ENCODE measurements around the gene PTPN7.
"Not testable (repeated sequence)": the region's sequence is repeated elsewhere in the genome, so short reads cannot be mapped to it uniquely, and the experiment has no call there.

PTPN7 gene

GRCh38 chr1:202160377-202160940 lies at the start of gene PTPN7:
TSS of gene PTPN7 (minus strand) at chr1:202160602. CDS start at chr1:202159402, 1,200 bp downstream.
- DNase-seq (ENCODE audit: low spot score): no peak

GRCh38 chr1:202208351-202208857 lies 48.0 kb upstream of the PTPN7 start:
- no peak for DNase-seq (ENCODE audit: low spot score)

DNA sequence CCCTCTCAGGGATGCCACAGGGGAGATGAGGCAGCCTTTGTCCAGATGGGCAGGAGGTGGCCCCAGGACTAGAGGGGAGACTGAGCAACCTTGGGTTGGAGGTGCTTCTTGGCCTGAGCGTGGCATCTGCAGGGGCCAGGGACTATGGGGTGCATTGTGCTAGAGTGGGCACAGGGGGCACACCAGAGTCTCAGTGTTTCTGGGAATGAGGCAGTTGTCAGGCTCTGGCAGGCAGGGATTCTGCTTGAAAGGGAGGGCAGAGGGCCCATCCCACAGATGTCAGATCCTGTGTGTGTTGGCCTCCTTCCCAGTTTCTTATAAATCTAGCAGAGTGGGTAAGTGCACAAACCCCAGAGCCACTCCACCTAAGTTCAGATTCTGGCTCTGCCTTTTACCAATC lies 46.9 kb upstream of the PTPN7 start:
- no peak for DNase-seq (ENCODE audit: low spot score)

GRCh38 chr1:202205523-202206190 lies 45.3 kb upstream of the PTPN7 start:
- DNase-seq (ENCODE audit: low spot score): no peak

- no peak for DNase-seq (ENCODE audit: low spot score)
These were observed 43.7 kb upstream of the PTPN7 start for GRCh38 chr1:202204065-202204464.

GRCh38 chr1:202203238-202204039 lies 43.0 kb upstream of the PTPN7 start:
- DNase-seq (ENCODE audit: low spot score): no peak

GRCh38 chr1:202202500-202203168 lies 42.2 kb upstream of the PTPN7 start:
- DNase-seq (ENCODE audit: low spot score): no peak

DNA sequence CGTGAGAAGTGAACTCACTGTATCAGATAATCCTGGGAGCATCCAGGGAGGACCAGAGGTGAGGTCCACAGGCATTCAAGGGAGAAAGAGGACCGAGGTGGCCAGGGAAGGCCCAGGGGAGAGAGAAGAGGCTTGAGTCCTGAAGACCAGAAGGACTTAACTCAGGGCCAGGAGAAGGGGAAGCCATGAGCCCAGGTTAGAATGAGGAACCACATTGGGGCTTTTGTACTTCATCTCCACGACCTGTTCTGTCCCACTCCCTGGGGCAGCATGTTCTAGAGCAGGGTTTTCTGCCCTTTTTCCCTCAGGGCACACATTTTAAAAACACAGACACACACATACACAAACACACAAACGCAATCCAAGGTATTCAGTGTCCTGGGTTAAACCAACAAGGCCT lies 41.6 kb upstream of the PTPN7 start:
- no peak for DNase-seq (ENCODE audit: low spot score)

DNA sequence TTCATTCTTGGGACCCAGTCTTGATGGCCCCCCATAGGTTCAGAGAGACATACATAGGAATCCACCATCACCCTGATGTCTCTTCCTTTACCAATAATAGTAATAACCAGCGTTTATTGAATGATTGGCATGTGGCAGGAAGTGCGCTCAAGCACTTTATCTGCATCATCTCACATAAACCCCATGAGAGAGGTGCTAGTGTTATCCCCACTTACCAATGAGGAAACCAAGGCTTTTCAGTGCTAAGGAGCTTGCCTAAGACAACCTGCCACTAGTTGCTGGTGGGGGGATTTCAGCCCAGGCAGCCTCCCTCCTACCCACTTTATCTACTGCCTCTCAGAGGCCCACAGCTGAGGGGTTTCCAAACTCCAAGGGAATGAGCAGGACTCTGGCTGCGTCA lies 40.9 kb upstream of the PTPN7 start:
- no peak for DNase-seq (ENCODE audit: low spot score)

- DNase-seq (ENCODE audit: low spot score): no peak
These were observed 40.3 kb upstream of the PTPN7 start for GRCh38 chr1:202200669-202201068.

- DNase-seq (ENCODE audit: low spot score): no peak
These were observed 39.7 kb upstream of the PTPN7 start for GRCh38 chr1:202200112-202200548.

GRCh38 chr1:202199040-202199889 lies 38.9 kb upstream of the PTPN7 start:
- no peak for DNase-seq (ENCODE audit: low spot score)

- DNase-seq (ENCODE audit: low spot score): no peak
These were observed 37.9 kb upstream of the PTPN7 start for GRCh38 chr1:202198366-202198724.

DNA sequence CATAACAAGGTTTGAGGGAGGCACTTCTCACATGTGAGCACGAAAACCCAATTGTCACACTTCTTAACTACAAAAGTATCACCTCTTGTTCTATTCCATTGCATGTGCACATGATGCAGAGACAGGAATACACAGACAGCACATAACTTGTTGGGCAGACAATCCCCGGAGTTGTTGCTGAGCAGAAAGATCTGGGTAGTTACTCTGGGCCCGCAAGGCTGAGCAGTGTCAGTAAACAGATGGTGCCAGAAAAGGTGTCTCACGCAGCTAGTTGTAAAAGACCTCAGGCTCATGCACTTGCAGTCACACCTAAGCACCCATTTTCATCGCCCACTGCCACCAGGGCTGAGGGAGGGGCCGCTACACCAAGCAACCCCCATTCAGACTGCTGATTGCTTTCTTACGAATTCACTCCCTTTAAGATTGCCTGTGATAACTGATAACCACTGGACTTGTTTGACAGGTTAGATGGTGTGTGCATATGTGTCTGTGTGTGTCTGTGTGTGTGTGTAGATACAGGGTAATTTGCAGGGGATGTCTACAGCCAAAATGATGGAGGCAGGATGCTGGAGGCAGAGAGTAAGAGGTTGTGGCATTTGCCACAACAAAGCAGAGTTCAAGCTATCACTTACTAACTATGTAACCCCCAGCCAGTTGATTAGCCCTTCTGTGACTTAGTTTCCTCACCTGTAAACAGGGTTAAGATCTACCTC lies 37.4 kb upstream of the PTPN7 start:
- DNase-seq (ENCODE audit: low spot score): no peak

GRCh38 chr1:202194328-202194648 lies 33.9 kb upstream of the PTPN7 start:
- no peak for DNase-seq (ENCODE audit: low spot score)

DNA sequence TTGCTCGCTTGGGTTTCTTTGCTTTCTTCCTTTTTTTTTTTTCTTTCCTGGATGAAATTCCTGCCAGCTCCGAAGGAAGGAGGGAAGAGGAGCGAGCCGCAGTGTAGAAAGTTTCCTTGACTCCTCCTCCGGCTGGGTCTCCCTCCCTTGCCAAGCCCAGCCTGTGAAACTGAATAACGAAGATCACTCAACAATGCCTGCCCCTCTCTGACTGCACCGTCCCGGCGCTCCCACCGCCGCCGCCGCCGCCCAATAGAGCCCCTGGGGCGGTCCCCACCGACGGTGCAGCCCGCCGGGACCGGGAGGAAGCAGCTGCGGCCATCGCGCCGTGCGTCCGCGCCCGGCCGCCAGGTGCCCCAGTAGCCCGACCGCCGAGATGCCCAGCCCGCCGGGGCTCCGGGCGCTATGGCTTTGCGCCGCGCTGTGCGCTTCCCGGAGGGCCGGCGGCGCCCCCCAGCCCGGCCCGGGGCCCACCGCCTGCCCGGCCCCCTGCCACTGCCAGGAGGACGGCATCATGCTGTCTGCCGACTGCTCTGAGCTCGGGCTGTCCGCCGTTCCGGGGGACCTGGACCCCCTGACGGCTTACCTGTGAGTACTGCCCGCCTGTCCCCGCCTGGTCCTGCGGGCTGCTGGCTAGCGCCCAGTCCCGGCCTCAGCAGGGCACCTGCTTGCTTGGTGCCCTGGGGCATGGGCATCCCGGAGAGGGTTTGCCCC lies 33.4 kb upstream of the PTPN7 start, which contains the start of gene LGR6:
LGR6 (plus strand) TSS at position 186 of the 714 bp plus-strand sequence; CDS start at position 377, 191 bp downstream.
- no peak for DNase-seq (ENCODE audit: low spot score)

DNA sequence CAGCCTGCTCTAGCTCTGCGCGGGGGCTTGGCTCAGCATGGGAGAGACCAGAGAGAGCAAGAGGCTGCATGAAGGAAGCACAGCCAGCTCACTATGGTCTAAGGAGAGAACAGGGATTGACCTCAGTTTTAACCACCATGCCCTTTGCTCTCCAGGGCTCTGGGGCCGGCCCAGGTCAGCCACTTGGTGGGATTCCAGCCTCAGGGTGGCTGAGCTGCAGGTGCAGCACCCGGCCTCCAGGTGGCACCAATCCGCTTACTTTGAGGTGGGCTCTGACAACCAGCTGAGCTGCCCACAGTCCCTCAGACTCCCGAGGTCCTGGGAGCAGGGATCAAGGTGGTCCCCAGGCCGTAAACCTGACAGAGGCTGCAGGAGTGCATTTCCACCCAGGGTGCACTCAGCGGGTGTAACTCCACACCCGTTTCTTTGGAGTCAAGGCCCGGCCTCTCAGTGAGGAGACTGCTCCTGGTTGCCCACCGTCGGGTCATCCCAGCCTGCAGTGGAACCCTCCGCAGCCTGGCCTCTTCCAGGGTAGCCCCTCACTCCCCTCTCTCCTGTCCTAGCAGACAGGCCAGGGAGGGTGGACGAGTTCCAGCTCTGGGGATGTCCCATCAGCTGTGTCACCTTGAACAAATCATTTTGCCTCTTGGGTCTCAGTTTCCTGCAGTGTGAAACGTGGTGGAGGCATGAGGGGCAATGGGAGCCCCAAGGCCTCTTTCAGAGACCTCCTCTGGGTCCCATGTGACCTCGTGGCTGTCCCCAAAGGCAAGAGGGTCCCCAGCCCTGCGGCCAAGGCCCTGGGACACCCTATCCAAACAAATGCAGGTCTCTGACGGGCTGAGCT lies 32.6 kb upstream of the PTPN7 start:
- DNase-seq (ENCODE audit: low spot score): no peak

DNA sequence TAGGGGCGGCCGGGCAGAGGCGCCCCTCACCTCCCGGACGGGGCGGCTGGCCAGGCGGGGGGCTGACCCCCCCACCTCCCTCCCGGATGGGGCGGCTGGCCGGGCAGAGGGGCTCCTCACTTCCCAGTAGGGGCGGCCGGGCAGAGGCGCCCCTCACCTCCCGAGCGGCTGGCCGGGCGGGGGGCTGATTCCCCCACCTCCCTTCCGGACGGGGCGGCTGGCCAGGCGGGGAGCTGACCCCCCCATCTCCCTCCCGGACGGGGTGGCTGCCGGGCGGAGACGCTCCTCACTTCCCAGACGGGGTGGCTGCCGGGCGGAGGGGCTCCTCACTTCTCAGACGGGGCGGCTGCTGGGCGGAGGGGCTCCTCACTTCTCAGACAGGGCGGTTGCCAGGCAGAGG lies 31.0 kb upstream of the PTPN7 start:
- not testable (repeated sequence) for DNase-seq (ENCODE audit: low spot score)
